T-helper 22 cell (primary cell): Measurements from ENCODE around the gene GPR55.
"Not testable (repeated sequence)": the region's sequence is repeated elsewhere in the genome, so short reads cannot be mapped to it uniquely, and the experiment has no call there.

Experiments
- DNase-seq: peaks from one replicate; pipeline ENCODE4 v3.0.0-alpha.2; 2020; ENCODE audit warnings: low read depth

Gene GPR55, protein sequence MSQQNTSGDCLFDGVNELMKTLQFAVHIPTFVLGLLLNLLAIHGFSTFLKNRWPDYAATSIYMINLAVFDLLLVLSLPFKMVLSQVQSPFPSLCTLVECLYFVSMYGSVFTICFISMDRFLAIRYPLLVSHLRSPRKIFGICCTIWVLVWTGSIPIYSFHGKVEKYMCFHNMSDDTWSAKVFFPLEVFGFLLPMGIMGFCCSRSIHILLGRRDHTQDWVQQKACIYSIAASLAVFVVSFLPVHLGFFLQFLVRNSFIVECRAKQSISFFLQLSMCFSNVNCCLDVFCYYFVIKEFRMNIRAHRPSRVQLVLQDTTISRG

GRCh38 chr2:230924470-230925341 lies at the start of gene GPR55:
GPR55 (minus strand) TSS chr2:230925242; CDS start chr2:230910962, 14,280 bp downstream.
- peak; percentile 33 for DNase-seq

- DNase-seq: peak; percentile 73
These were observed 49.3 kb upstream of the GPR55 start for GRCh38 chr2:230974096-230974913.

DNA sequence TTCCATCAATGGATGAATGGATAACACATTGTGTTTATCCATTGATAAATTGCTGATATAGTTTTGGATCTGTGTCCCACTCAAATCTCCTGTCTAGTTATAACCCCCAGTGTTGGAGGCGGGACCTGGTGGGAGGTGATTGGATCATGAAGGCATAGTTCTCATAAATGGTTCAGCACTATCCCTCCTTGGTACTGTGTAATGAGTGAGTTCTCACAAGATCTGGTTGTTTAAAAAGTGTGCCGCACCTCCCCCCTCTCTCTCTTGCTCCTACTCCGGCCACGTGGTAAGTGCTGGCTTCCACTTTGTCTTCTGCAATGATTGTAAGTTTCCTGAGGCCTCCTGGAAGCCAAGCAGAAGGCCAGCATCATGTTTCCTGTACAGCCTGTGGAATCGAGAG lies 47.0 kb upstream of the GPR55 start:
- DNase-seq: no peak

- DNase-seq: no peak
These were observed 44.6 kb upstream of the GPR55 start for GRCh38 chr2:230969659-230970015.

- DNase-seq: no peak
These were observed 44.0 kb upstream of the GPR55 start for GRCh38 chr2:230968921-230969658.

GRCh38 chr2:230968314-230968713 lies 43.3 kb upstream of the GPR55 start:
- DNase-seq: not testable (repeated sequence)

- no peak for DNase-seq
These were observed 42.1 kb upstream of the GPR55 start for GRCh38 chr2:230967113-230967512.

DNA sequence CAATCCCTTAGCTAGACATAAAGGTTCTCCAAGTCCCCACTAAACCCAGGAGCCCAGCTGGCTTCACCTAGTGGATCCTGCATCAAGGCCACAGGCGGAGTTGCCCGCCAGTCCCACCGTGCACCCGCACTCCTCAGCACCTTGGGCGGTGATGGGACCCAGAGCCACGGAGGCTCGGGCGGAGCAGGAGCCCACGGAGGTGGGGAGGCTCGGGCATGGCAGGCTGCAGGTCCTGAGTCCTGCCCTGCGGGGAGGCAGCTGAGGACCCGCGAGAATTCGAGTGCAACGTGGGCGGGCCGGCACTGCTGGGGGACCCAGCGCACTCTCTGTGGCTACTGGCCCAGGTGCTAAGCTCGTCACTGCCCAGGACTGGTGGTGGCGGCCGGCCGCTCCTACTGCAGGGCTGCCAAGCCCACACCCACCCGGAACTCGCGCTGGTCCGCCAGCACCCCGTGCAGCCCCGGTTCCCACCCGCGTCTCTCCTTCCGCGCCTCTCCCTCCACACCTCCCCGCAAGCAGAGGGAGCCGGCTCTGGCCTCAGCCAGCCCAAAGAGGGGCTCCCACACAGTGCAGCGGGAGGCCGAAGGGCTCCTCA lies 39.2 kb upstream of the GPR55 start:
- DNase-seq: no peak

DNA sequence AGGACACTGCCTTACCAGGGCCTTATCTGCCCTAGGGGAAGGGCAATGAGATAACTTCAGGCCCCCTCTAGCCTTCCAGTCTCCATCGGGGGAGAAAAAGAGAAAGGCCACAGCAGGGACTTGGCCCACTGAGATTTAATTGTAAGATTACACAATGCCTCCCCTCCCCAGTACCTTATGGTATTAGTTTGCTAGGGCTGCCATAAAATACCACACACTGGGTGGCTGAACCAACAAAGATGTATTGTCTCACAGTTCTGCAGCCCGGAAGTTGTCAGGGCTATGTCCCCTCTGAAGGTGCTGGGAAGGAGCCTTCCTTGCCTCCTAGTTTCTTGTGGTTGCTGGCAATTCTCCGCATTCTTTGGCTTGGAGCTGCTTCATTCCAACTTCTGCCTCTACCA lies 36.0 kb upstream of the GPR55 start:
- no peak for DNase-seq

GRCh38 chr2:230960026-230960425 lies 35.0 kb upstream of the GPR55 start:
- DNase-seq: no peak

DNA sequence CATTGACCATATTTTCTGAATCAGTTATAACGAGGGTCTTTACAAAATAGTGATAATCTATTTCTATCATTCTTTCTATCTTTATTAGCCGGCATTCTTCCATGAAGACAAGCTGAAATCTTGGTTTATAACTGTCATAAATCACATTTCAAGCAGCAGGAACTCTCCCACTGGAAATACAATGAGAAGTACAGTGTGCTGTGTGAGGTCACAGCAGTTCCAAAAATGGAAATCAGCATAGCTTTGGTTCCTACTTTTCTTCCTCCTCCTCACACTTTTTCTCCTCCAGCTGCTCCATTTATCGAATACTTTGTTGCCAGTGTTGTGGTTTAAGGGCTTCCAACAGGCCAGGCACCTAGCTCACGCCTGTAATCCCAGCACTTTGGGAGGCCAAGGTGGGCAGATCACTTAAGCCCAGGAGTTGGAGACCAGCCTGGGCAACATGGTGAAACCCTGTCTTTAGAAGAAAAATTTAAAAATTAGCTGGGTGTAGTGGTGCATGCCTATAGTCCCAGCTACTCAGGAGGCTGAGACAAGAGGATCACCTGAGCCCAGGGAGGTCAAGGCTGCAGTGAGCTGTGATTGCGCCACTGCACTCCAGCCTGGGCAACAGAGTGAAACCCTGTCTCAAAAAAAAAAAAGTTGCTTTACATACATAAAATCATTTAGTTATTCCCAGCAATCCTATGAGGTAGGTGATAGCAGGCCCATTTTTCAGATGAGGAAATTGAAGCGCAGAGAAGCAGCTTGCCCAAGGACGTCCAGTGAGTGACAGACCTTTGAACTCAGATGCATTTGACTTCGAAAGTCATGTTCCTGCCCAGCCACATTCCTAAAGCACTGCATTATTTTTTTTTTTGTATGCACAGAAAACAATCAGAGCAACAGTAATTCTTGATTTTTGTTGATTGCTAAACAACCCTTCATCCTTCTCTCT lies 34.0 kb upstream of the GPR55 start:
- no peak for DNase-seq

DNA sequence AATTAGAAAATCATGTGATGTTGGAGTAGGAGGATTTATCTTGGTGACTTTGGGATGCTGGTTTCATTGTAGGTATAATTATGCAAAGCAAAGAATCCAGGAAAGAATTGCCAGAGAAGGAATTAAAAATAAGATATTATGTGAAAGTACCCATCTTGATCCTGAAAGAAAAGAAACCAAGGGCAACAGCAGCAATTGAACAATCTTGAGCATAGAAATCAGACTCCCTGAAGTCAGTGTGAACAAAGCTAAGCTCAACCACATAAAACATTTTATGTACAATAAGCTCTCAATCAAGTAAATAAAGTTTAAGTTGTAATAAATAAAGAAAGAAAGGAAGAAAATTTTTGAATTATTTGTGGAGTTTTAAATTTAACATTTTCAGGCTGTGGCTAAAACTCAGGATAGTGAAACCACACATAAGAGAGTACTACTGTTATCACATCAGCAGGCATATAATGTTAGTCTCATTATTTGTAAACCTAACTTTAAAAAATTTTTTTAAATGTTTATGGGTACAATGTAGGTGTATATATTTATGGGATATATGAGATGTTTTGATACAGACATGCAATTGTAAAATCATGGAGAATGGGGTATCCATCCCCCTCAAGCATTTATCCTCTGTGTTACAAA lies 32.8 kb upstream of the GPR55 start:
- DNase-seq: no peak

DNA sequence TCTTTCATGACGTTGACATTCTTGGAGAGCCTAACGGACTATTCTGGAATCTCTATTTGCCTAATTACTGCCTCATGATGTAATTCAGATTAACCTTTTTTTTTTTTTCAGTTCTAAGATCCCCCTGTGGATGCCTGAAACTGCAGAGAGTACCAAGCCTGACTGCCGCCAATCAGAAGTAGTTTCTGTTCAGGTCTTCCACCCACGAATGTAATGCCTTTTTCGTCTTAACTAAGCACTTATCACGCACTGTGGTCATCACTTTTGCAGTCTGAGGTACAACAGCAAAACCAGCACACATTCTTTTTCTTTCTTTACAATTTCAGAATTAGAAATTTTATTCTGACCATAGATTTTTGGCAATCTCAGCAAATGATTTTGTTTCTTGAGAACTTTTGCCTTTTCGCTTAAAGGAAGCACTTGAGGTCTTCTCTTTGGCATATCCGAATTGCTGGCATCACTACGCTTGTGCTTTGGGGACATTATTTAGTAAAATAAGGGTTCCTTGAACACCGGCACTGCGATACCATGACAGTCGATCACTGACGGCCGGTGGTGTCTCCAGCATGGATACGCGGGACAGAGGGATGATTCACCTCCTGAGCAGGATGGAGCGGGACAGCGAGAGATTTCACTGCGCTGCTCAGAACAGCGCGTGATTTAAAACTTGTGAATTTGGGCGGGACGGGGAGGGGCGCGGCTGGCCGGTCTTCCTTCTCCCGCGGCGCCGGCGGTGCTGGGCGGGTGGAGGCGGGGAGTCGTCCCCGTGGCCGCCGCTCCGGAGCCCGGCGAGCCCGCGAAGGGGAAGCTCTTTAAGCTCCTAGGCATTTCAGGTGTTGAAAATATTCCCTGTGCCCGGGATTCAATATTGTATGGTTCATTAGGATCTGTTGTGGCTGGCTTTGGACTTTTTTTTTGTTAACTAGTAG lies 32.0 kb upstream of the GPR55 start:
- no peak for DNase-seq

- no peak for DNase-seq
These were observed 30.2 kb upstream of the GPR55 start for GRCh38 chr2:230955163-230955737.

DNA sequence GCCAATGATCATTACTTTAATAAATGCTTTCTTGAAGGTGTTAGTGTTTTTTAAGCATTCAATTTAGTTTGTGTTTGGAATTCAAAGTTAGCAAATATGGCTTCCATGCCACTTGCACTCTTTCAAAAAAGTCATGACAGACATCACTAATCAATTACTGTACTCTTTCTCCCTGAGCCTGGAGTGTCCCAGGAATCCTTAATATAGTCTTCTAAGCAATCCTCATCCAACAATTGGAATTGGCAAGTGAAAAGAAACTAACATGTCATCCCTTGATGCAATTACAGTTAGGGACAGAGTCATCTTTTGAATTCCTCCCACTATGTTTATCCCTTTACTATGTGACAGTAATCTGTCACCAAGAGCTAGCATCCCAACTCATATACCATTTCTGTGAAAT lies 29.7 kb upstream of the GPR55 start:
- no peak for DNase-seq

- DNase-seq: no peak
These were observed 28.8 kb upstream of the GPR55 start for GRCh38 chr2:230953845-230954244.

DNA sequence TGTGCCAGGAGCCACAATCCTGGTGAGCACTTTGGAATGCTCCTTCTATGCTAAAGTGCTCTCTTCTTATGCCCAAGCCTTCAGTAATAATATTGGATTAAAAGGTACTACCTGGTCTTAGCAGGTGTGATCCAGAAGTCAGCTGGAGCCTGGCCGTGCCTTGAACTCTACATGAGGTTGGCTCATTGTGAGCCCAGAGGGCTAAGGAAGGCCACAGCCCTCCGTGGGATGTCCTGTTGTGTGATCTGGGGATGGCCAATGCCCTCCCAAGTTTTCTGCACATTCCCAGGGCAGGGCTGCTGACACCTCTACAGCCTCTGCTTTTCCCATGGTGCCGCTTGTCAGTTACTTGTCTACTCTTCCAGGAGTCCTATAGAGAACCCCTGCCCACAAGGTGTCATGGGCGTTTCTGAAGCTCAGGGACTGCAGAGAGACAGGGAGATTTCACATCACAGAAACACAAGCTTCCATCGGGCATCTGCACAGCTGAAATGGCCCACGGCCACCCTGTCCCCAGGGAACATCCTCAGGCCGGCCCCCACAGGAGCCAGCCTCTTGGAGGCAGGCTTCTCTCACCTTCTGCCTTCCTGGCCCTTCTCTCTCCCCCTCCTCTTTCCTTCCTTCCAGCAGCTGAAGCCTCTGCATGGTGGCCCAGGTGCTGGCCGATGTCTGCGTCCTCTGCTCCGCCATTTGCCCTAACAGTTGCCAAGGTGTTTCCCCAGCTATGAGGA lies 27.3 kb upstream of the GPR55 start:
- no peak for DNase-seq

DNA sequence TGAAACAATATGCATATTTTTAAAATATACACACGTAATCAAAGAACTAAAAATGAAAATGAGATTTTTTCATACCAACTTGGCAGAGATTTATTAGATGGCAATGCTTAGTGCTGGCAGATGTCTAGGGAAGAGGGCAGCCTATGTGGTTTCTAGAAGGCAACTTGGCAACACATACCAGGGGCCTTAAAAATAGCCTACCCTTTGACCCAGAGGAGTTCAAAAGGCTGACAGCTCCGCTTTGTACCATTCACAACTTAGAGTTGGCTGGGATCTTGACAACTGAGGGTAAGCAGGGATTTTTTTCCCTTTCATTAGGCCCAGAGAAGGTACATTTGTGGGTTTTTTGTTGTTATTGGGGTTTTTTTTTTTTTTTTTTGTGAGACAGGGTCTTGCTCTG lies 26.4 kb upstream of the GPR55 start:
- DNase-seq: no peak
